ENCODE results near the gene USP25. TPM values are rescaled to one million over a fixed set of nuclear protein-coding genes. Genes with fewer than 3 reads are reported as not detected.

USP25 gene
- total and polyA plus RNA-seq, 2 experiments from 2014 or later = 11.8 to 49.2 TPM

GRCh38 chr21:15729346-15729673, 472 bp upstream of the USP25 start:
- Histone ChIP-seq H3K9me2 (ENCODE audit: insufficient read depth) (no peaks in the 10 kb centered on the region), H3K4me3 (peak overlapping the region; percentile 64), H3K27ac (ENCODE audit: low read depth) (no peak overlapping the region), H4K20me1 (replicated peaks; ENCODE audit: insufficient read depth) (peaks cover 3% of the 10 kb centered on the region; the same call in 1 of the 2 replicates), H3K27me3 (ENCODE audit: insufficient read depth) (0 out of 2 replicates have a peak, but pooled peaks cover 7% of the 10 kb centered on the region), H3K4me2 (peak overlapping the region; percentile 76), H2AFZ (peak overlapping the region; percentile 88), H3K4me1 (ENCODE audit: insufficient read depth) (peaks cover 12% of the 10 kb centered on the region), H3K79me2 (replicated peaks; ENCODE audit: insufficient read depth) (peaks cover 39% of the 10 kb centered on the region), H3F3A (replicated peaks; ENCODE audit: low read depth) (no peaks in the 10 kb centered on the region), H3K36me3 (ENCODE audit: insufficient read depth) (no peaks in the 10 kb centered on the region)
- Mint-ChIP-seq H3K27me3 (ENCODE audit: insufficient read depth, low read depth, poor library complexity) (peaks cover 6% of the 10 kb centered on the region), H3K4me3 (peak overlapping the region; percentile 79), H3K4me1 (peaks cover 24% of the 10 kb centered on the region), H3K9me3 (no peaks in the 10 kb centered on the region), H3K36me3 (ENCODE audit: low read depth) (no peaks in the 10 kb centered on the region), H3K27ac (no peak overlapping the region)
- no peak for ATAC-seq
- no peak for DNase-seq (ENCODE audit: low spot score)
- TF ChIP-seq JUNB (IDR thresholded peaks at IDR 0.05; ENCODE audit: unreplicated experiment) (no peak), ETS1 (IDR thresholded peaks at IDR 0.05) (no peak), CTCF (conservative IDR thresholded peaks at IDR 0.05; ENCODE audit: low read depth in 2 of 2) (no peak), ZNF114 (CRISPR knock-in tag; IDR thresholded peaks at IDR 0.05) (no peak), EZH2 (IDR thresholded peaks at IDR 0.05; ENCODE audit: low read depth, unreplicated experiment) (no peak), ZNF331 (CRISPR knock-in tag; IDR thresholded peaks at IDR 0.05; ENCODE audit: low read depth) (no peak), POLR2AphosphoS5 (IDR thresholded peaks at IDR 0.05; ENCODE audit: low read depth) (no peak), NANOG (IDR thresholded peaks at IDR 0.05; ENCODE audit: borderline replicate concordance) (no peak), STAT1 (IDR thresholded peaks at IDR 0.05; ENCODE audit: unreplicated experiment) (no peak), EZH2phosphoT487 (IDR thresholded peaks at IDR 0.05; ENCODE audit: unreplicated experiment) (no peak), CREB1 (CRISPR knock-in tag; IDR thresholded peaks at IDR 0.05; ENCODE audit: low read depth) (no peak), ZNF462 (CRISPR knock-in tag; IDR thresholded peaks at IDR 0.05) (no peak), REST (IDR thresholded peaks at IDR 0.05; ENCODE audit: unreplicated experiment) (no peak)

All from GM23338 (cell line).